HCT116 (cell line): ENCODE results near the gene ERC2. TPM values are rescaled to one million over a fixed set of nuclear protein-coding genes. Genes with fewer than 3 reads are reported as not detected.

Source experiments
- ATAC-seq: fragments of 200-7000 bp; cut with Tn5 transposase; 2 replicates; pipeline ENCODE4 v1.9.1; 2020; ENCODE audit warnings: mild to moderate bottlenecking, moderate library complexity
- BruUV-seq: library from RNA; stranded (reverse); fragments of 400-500 nt; replicated peaks from 2 replicates; lab custom pipeline; 2021; lab: Mats Ljungman, UMichigan
- CTCF ChIA-PET: fragments of 300-600 bp; sonication (Branson Sonifier 250); formaldehyde crosslinking; loops from one replicate; lab custom pipeline; 2021; ENCODE audit warnings: antibody characterized with exemption; lab: Charles Lee
- POLR2A ChIA-PET: fragments of 300-600, 350-600 bp; sonication (Branson Sonifier 250); formaldehyde crosslinking; loops from one replicate; lab custom pipeline; 2021; ENCODE audit warnings: antibody characterized with exemption; lab: Charles Lee
- RAD21 ChIA-PET, 2 experiments: fragments of 300-600 bp; sonication (Branson Sonifier 250); formaldehyde crosslinking; loops; one replicate each; lab custom pipeline; 2023; ENCODE audit warnings: low total read pairs in 2 of 2; ENCODE audit not compliant: uncharacterized antibody in 2 of 2, unreplicated experiment in 2 of 2, low non-redundant PET in 1 of 2; lab: Charles Lee
- DNase-seq: peaks from one replicate; pipeline ENCODE4 v3.0.0-alpha.2; 2010; ENCODE audit warnings: low read depth, low spot score
- H2AFZ ChIP-seq: fragments of 200-600 bp; shearing (Covaris generic), sonication (generic); 2 replicates; pipeline ENCODE4 v1.6.1; 2017; ENCODE audit warnings: low read depth, mixed run types, mixed read lengths, antibody characterized with exemption, low read length; ENCODE audit not compliant: poor library complexity, severe bottlenecking
- H3K27ac ChIP-seq: 2 replicates; pipeline ENCODE4 v1.5.1; 2012; ENCODE audit warnings: low read depth, low read length
- H3K27me3 ChIP-seq: fragments of 200-600 bp; sonication (generic); 2 replicates; pipeline ENCODE4 v1.6.1; 2016; ENCODE audit warnings: mixed run types, low read length, mixed read lengths; ENCODE audit not compliant: insufficient read depth
- H3K36me3 ChIP-seq, 2 experiments: fragments of 200-500 bp in 1 of 2; fragments of 200-600 bp in 1 of 2; sonication (Bioruptor generic) in 1 of 2; sonication (generic) in 1 of 2; 2 replicates each; pipeline versions ENCODE4 v1.5.1 to v1.6.1; 2014 to 2016; ENCODE audit warnings: low read length in 2 of 2, inconsistent platforms in 1 of 2, mixed read lengths in 1 of 2, mixed run types in 1 of 2; ENCODE audit not compliant: insufficient read depth in 2 of 2, control insufficient read depth in 1 of 2
- H3K4me1 ChIP-seq, 2 experiments: fragments of 200-600 bp in 1 of 2; sonication (generic) in 1 of 2; 2 replicates each; pipeline versions ENCODE4 v1.5.1 to v1.6.1; 2012 to 2017; ENCODE audit warnings: low read length in 2 of 2, inconsistent platforms in 1 of 2, mild to moderate bottlenecking in 1 of 2, mixed read lengths in 1 of 2, mixed run types in 1 of 2, moderate library complexity in 1 of 2; ENCODE audit not compliant: insufficient read depth in 2 of 2, control insufficient read depth in 1 of 2
- H3K4me2 ChIP-seq: fragments of 200-600 bp; sonication (generic); 2 replicates; pipeline ENCODE4 v1.6.1; 2017; ENCODE audit warnings: mixed run types, low read length, mixed read lengths
- H3K4me3 ChIP-seq, 2 experiments: fragments of 200-600 bp in 1 of 2; sonication (generic) in 1 of 2; replicated peaks in 1 of 2; 2 replicates each; pipeline ENCODE4 v1.5.1; 2011 to 2016; ENCODE audit warnings: low read length in 2 of 2, control low read depth in 1 of 2, low read depth in 1 of 2, mild to moderate bottlenecking in 1 of 2, mixed read lengths in 1 of 2, mixed run types in 1 of 2
- H3K79me2 ChIP-seq: fragments of 200-600 bp; sonication (generic); 2 replicates; pipeline ENCODE4 v1.6.1; 2017; ENCODE audit warnings: mild to moderate bottlenecking, mixed run types, low read length, moderate library complexity, mixed read lengths; ENCODE audit not compliant: insufficient read depth
- H3K9ac ChIP-seq: fragments of 200-600 bp; sonication (generic); 2 replicates; pipeline ENCODE4 v1.6.1; 2016; ENCODE audit warnings: low read length, mixed read lengths
- H3K9me2 ChIP-seq: fragments of 200-600 bp; sonication (generic), shearing (Covaris generic); 2 replicates; pipeline ENCODE4 v1.6.1; 2017; ENCODE audit warnings: mixed run types, mild to moderate bottlenecking, moderate library complexity; ENCODE audit not compliant: insufficient read depth
- H3K9me3 ChIP-seq, 2 experiments: fragments of 200-500 bp in 1 of 2; fragments of 200-600 bp in 1 of 2; sonication (Bioruptor generic) in 1 of 2; sonication (generic) in 1 of 2; 2 replicates each; pipeline ENCODE4 v1.6.1; 2014 to 2017; ENCODE audit warnings: low read length in 2 of 2, mixed read lengths in 2 of 2, inconsistent platforms in 1 of 2, low read depth in 1 of 2, mild to moderate bottlenecking in 1 of 2, mixed run types in 1 of 2, moderate library complexity in 1 of 2; ENCODE audit not compliant: control insufficient read depth in 1 of 2, insufficient read depth in 1 of 2
- H4K20me1 ChIP-seq: fragments of 200-600 bp; sonication (generic), shearing (Covaris generic); 2 replicates; pipeline ENCODE4 v1.6.1; 2017; ENCODE audit warnings: mixed run types, mild to moderate bottlenecking, moderate library complexity; ENCODE audit not compliant: insufficient read depth
- ATF3 ChIP-seq: IDR thresholded peaks from 2 replicates; pipeline ENCODE4 v1.6.1; 2012
- CBX3 ChIP-seq: IDR thresholded peaks from 2 replicates; pipeline ENCODE4 v1.6.1; 2012; ENCODE audit warnings: low read depth
- CEBPB ChIP-seq: IDR thresholded peaks from 2 replicates; pipeline ENCODE4 v1.6.1; 2012; ENCODE audit warnings: low read depth
- CTCF ChIP-seq, 3 experiments: fragments of 200-600 bp in 1 of 3; sonication (generic) in 1 of 3; IDR thresholded peaks in 2 of 3; conservative IDR thresholded peaks in 1 of 3; 2 replicates each; pipeline ENCODE4 v1.5.1; 2012 to 2017; ENCODE audit warnings: low read depth in 2 of 3, low read length in 2 of 3, antibody characterized with exemption in 1 of 3, borderline replicate concordance in 1 of 3, control low read depth in 1 of 3, mild to moderate bottlenecking in 1 of 3, mixed read lengths in 1 of 3, mixed run types in 1 of 3, moderate library complexity in 1 of 3; ENCODE audit not compliant: insufficient read depth in 1 of 3
- EGR1 ChIP-seq: IDR thresholded peaks from 2 replicates; pipeline ENCODE4 v1.6.1; 2012; ENCODE audit warnings: low read depth
- ELF1 ChIP-seq: IDR thresholded peaks from 2 replicates; pipeline ENCODE4 v1.6.1; 2012; ENCODE audit warnings: low read depth, borderline replicate concordance
- EZH2 ChIP-seq: fragments of 200-600 bp; sonication (generic); IDR thresholded peaks from 2 replicates; pipeline ENCODE4 v1.6.1; 2017; ENCODE audit warnings: antibody characterized with exemption, mixed run types
- FOSL1 ChIP-seq: IDR thresholded peaks from 2 replicates; pipeline ENCODE4 v1.6.1; 2012; ENCODE audit warnings: low read depth
- JUND ChIP-seq: IDR thresholded peaks from 2 replicates; pipeline ENCODE4 v1.6.1; 2012
- MAX ChIP-seq: IDR thresholded peaks from 2 replicates; pipeline ENCODE4 v1.6.1; 2012
- POLR2A ChIP-seq: IDR thresholded peaks from 2 replicates; pipeline ENCODE4 v1.7.0; 2011; ENCODE audit warnings: borderline replicate concordance; ENCODE audit not compliant: insufficient read depth, insufficient read length; ENCODE audit errors: extremely low read depth
- POLR2AphosphoS5 ChIP-seq: IDR thresholded peaks from 2 replicates; pipeline ENCODE4 v1.6.1; 2011; ENCODE audit warnings: mild to moderate bottlenecking, low read depth, low read length, moderate library complexity
- RAD21 ChIP-seq: IDR thresholded peaks from 2 replicates; pipeline ENCODE4 v1.6.1; 2012; ENCODE audit warnings: low read depth, mild to moderate bottlenecking
- REST ChIP-seq: IDR thresholded peaks from 2 replicates; pipeline ENCODE4 v1.6.1; 2012; ENCODE audit warnings: low read depth
- SP1 ChIP-seq: IDR thresholded peaks from 2 replicates; pipeline ENCODE4 v1.6.1; 2012; ENCODE audit warnings: low read depth
- SRF ChIP-seq: IDR thresholded peaks from 2 replicates; pipeline ENCODE4 v1.6.1; 2012; ENCODE audit warnings: low read depth
- TCF7L2 ChIP-seq: IDR thresholded peaks from 2 replicates; pipeline ENCODE4 v1.7.0; 2011; ENCODE audit warnings: borderline replicate concordance, inconsistent platforms; ENCODE audit not compliant: insufficient read depth, insufficient read length; ENCODE audit errors: extremely low read depth
- YY1 ChIP-seq: IDR thresholded peaks from 2 replicates; pipeline ENCODE4 v1.6.1; 2011; ENCODE audit warnings: low read length, low read depth, moderate library complexity, mild to moderate bottlenecking; ENCODE audit not compliant: insufficient replicate concordance; ENCODE audit errors: extremely low read depth
- ZBTB33 ChIP-seq: IDR thresholded peaks from 2 replicates; pipeline ENCODE4 v1.6.1; 2011; ENCODE audit warnings: mild to moderate bottlenecking, low read length, moderate library complexity; ENCODE audit not compliant: insufficient replicate concordance; ENCODE audit errors: extremely low read depth
- ZFX ChIP-seq: fragments of 450-650 bp; IDR thresholded peaks from 2 replicates; pipeline ENCODE4 v1.6.1; 2017
- intact Hi-C: fragments of 100-400 bp; cut with micrococcal nuclease; formaldehyde crosslinking; loops from 2 replicates; pipeline ENCODE4 v1.10.0; 2022
- total RNA-seq: library from RNA; stranded (reverse); gene quantifications from one replicate; pipeline ENCODE4 v1.2.1, GENCODE V29; 2021; ENCODE audit not compliant: unreplicated experiment

Gene ERC2
- total RNA-seq, 1 experiment from 2014 or later: not detected

GRCh38 chr3:56183529-56183928, 284.7 kb downstream of the ERC2 start:
- CTCF ChIA-PET: no interaction called here
- H3K36me3 ChIP-seq: no peaks in the 10 kb centered on the region
- no peak for TF ChIP-seq CBX3
- no peak for TF ChIP-seq CTCF (IDR thresholded peaks at IDR 0.05 in 2 of 3, conservative IDR thresholded peaks at IDR 0.05 in 1 of 3; ENCODE audit: borderline replicate concordance in 1 of 3, insufficient read depth in 1 of 3, low read depth in 2 of 3, low read length in 2 of 3)
- no peak for TF ChIP-seq POLR2A
- TF ChIP-seq TCF7L2: no peak
- TF ChIP-seq ATF3: no peak
- no peak for TF ChIP-seq POLR2AphosphoS5
- no peak for TF ChIP-seq SRF
- no peak for TF ChIP-seq MAX
- no peak for TF ChIP-seq ZBTB33
- TF ChIP-seq ZFX: no peak
- TF ChIP-seq REST: no peak
- TF ChIP-seq ELF1: no peak
- TF ChIP-seq FOSL1: no peak
- no peak for TF ChIP-seq CEBPB
- no peak for TF ChIP-seq JUND
- TF ChIP-seq EZH2: no peak
- TF ChIP-seq YY1: no peak
- no peak for TF ChIP-seq EGR1
- TF ChIP-seq RAD21: no peak
- TF ChIP-seq SP1: no peak
- TF ChIP-seq, all 23 proteins: peak for 0
- Histone ChIP-seq H3K4me3 (no peak overlapping the region), H2AFZ (no peak overlapping the region), H3K9me3 (no peaks in the 10 kb centered on the region), H3K9ac (no peak overlapping the region), H3K9me2 (no peaks in the 10 kb centered on the region), H3K79me2 (no peaks in the 10 kb centered on the region), H4K20me1 (no peaks in the 10 kb centered on the region), H3K27me3 (no peaks in the 10 kb centered on the region), H3K27ac (no peak overlapping the region), H3K4me2 (no peak overlapping the region), H3K4me1 (no peaks in the 10 kb centered on the region)
- ATAC-seq: no peak
- intact Hi-C loops: no loop called here
- BruUV-seq: no TSS peak
- ChIA-PET POLR2A (no interaction called here), RAD21 (no interaction called here)
- no peak for DNase-seq
